Left lung (tissue), 10 donors: Measurements from ENCODE around the gene KSR2. TPM values are rescaled to one million over a fixed set of nuclear protein-coding genes. Genes with fewer than 3 reads are reported as not detected.

Experiments
- ATAC-seq: fragments of 200-7000 bp; cut with Tn5 transposase; one replicate; pipeline ENCODE4 v1.9.1; 2020; ENCODE audit warnings: moderate library complexity
- DNase-seq, 4 donors: peaks; one replicate each; pipeline ENCODE4 v3.0.0-alpha.2; 2013 to 2020
- H3K27ac ChIP-seq, 2 donors: fragments of 200-600 bp; sonication (generic) in 1 of 2; one replicate each; pipeline versions ENCODE4 v1.5.0 to v1.8.0; 2020 to 2021
- H3K27me3 ChIP-seq, 2 donors: fragments of 200-600 bp; sonication (generic) in 1 of 2; one replicate each; pipeline versions ENCODE4 v1.5.0 to v1.8.0; 2020 to 2021
- H3K36me3 ChIP-seq, 2 donors: fragments of 200-600 bp; sonication (generic) in 1 of 2; one replicate each; pipeline versions ENCODE4 v1.5.0 to v1.8.0; 2020 to 2021
- H3K4me1 ChIP-seq, 2 donors: fragments of 200-600 bp; one replicate each; pipeline ENCODE4 v1.8.0; 2021
- H3K4me3 ChIP-seq, 2 donors: fragments of 200-600 bp; sonication (generic) in 1 of 2; one replicate each; pipeline versions ENCODE4 v1.5.0 to v1.8.0; 2020 to 2021; ENCODE audit warnings: mild to moderate bottlenecking in 1 of 2
- H3K9me3 ChIP-seq, 2 donors: fragments of 200-600 bp; sonication (generic) in 1 of 2; one replicate each; pipeline versions ENCODE4 v1.5.0 to v1.8.0; 2020 to 2021
- CTCF ChIP-seq, 2 donors: fragments of 200-600 bp; sonication (generic) in 1 of 2; IDR thresholded peaks; one replicate each; pipeline versions ENCODE4 v1.5.0 to v1.8.0; 2021; ENCODE audit warnings: antibody characterized with exemption in 2 of 2
- intact Hi-C, 2 donors: fragments of 100-400 bp; cut with DNase I; formaldehyde crosslinking; loops; one replicate each; pipeline versions ENCODE4 v1.11.2 to v1.14.2; 2022
- polyA plus RNA-seq, 6 donors: library from polyadenylated mRNA; unstranded; fragments of 120-200 nt; gene quantifications; one replicate each; pipeline ENCODE4 v1.2.1, GENCODE V29; 2013; ENCODE audit not compliant: insufficient read length in 6 of 6
- total RNA-seq, 2 donors: library from RNA; stranded (reverse); fragmentation: NEBNext Ultra II Directional; extraction: Animal tissue kit (Norgen Biotek cat#: 25700); gene quantifications; one replicate each; pipeline ENCODE4 v1.2.1, GENCODE V29; 2021
- donor health status: DM: no; HTN: yes; CAD: no.
- donor health status: DM: no; HTN: no; CAD: no.

The KSR2 gene
- total and polyA plus RNA-seq, 8 donors = 0.28 to 1.4 (median 0.41) TPM

DNA sequence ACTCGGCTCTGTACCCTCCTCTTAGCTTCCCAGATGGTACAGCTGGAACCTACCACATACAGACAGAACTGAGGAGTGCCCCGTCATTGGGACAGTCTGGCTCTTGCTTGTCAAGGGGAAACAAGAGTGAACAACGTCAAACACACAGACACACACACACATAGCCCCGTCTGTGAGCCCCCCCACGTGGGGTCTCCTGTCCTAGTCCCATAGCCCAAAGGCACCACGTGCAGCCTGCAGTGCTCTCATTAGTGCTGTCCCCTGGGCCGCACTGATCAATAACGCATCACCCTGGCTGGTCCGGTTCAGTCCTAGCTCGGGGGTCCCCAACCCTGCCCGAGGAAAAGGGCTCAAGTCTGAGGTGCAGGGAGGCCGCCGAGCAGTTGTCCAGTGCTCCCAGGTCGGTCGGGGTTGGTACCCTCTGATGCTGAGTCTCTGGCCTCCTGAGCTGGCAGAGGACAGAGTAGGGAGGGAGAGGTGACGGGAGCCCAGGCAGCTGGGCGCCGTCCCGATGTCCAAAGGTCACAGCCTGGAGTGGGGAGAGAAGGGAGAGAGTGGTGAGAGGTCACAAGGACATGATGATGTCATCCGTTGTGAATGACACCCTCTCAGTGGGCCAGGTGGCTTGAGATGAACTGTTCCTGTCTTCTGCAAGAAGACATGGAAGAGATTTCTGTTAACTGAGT, 502.0 kb downstream of the KSR2 start:
- H3K27ac ChIP-seq = no peak overlapping the region
- no peaks in the 10 kb centered on the region for H3K4me1 ChIP-seq
- H3K36me3 ChIP-seq = no peaks in the 10 kb centered on the region
- H3K27me3 ChIP-seq = no peaks in the 10 kb centered on the region
- H3K9me3 ChIP-seq = peaks cover 0 to 10% of the 10 kb centered on the region in 2 donors
- ATAC-seq (no peak), DNase-seq (peak in 1 of 4 donors; percentile 61)
- no peak overlapping the region for H3K4me3 ChIP-seq
- no peak for TF ChIP-seq CTCF (IDR thresholded peaks at IDR 0.05)
- intact Hi-C loops = no loop called here

DNA sequence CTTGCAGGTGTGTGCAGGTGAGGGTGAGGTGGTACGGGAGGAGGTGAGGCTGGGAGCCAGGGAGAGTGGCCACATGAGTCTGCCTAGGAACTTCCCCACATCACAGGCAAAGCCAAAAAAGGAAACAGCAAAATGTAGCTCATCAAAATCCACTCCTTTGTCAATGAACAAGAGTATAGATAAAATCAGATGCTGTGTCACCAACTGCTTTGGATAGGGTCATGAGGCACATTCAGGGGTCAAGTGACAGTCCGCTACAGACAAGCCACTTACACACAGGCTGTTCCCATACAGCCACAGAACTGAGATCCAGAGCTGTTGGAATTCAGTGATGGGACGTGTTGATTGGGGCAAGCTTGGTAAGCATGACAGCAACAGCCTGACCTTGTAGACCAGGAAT, 507.1 kb downstream of the KSR2 start:
- Histone ChIP-seq H3K4me3 (no peak overlapping the region), H3K27ac (no peak overlapping the region), H3K36me3 (no peaks in the 10 kb centered on the region), H3K9me3 (no peaks in the 10 kb centered on the region), H3K4me1 (no peaks in the 10 kb centered on the region), H3K27me3 (no peaks in the 10 kb centered on the region)
- TF ChIP-seq CTCF (IDR thresholded peaks at IDR 0.05) = no peak
- ATAC-seq (no peak), DNase-seq (no peak)
- intact Hi-C loops = no loop called here

- ATAC-seq (no peak), DNase-seq (no peak)
- TF ChIP-seq CTCF (IDR thresholded peaks at IDR 0.05) = no peak
- Histone ChIP-seq H3K4me3 (no peak overlapping the region), H3K36me3 (no peaks in the 10 kb centered on the region), H3K27ac (no peak overlapping the region), H3K9me3 (no peaks in the 10 kb centered on the region), H3K4me1 (no peaks in the 10 kb centered on the region), H3K27me3 (no peaks in the 10 kb centered on the region)
- intact Hi-C loops = no loop called here
Observed at GRCh38 chr12:117459229-117459628, 509.6 kb downstream of the KSR2 start.

DNA sequence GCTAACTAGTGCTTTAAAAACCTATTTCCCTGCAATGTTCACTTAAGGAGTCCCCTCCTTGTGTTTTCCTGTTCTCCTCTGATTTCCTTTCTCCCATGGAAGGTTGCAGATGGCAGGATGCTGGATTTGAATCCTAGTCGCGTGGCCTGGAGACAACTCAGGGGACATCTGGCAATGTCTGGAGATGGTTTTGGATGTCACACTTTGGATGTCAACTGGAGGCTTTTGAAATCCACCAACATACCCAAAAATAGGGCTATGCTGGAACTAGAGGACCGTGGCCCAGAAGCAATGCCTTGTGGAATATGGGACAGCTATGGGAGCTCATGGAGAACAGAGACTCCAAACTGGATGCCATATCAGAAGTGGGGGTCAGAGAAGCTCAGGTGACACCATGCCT, 511.6 kb downstream of the KSR2 start:
- H3K4me1 ChIP-seq = no peaks in the 10 kb centered on the region
- intact Hi-C loops = no loop called here
- DNase-seq = no peak

DNA sequence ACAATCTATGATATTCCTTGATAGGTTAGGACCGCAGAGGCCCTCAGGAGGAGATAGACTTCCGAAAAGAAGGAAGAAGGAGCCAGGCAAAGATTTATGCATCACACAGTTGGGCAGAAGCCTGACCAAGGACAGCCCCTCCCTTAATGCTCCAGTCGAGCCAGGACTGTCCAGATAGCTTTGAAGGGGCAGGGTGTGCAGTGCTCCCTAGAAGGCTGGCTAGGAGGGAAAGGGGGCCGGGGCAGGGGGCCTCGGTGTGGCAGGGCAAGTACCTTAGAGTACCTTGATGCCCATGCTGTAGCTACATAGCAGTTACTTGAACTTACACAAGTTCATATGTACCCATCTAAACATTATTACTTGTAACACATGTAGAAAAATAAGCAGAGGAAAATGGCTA, 512.7 kb downstream of the KSR2 start:
- TF ChIP-seq CTCF (IDR thresholded peaks at IDR 0.05) = no peak
- Histone ChIP-seq H3K4me3 (no peak overlapping the region), H3K36me3 (no peaks in the 10 kb centered on the region), H3K27ac (no peak overlapping the region), H3K4me1 (no peaks in the 10 kb centered on the region), H3K9me3 (no peaks in the 10 kb centered on the region), H3K27me3 (no peaks in the 10 kb centered on the region)
- DNase-seq (no peak), ATAC-seq (no peak)
- intact Hi-C loops = no loop called here

More for the DNA sequence above, 511.6 kb downstream of the KSR2 start:
- TF ChIP-seq CTCF (IDR thresholded peaks at IDR 0.05) = no peak
- no peaks in the 10 kb centered on the region for H3K9me3 ChIP-seq
- H3K27me3 ChIP-seq = no peaks in the 10 kb centered on the region
- ATAC-seq = no peak
- H3K27ac ChIP-seq = no peak overlapping the region
- no peaks in the 10 kb centered on the region for H3K36me3 ChIP-seq
- H3K4me3 ChIP-seq = no peak overlapping the region
